ENCODE data around the gene C16orf78.

The C16orf78 gene, protein sequence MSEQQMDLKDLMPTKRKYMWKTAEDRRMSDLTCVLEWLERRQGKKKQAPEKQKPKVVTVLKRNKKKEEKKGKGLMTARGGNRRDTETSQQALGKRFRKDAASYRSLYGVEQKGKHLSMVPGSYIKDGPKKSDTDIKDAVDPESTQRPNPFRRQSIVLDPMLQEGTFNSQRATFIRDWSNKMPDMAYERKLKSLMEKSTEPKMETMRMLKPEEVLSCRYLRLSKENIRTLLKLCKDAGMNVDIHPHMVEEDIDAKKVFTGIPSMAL

GRCh38 chr16:49373504-49373903, at the start of gene C16orf78:
Gene C16orf78, plus strand, starts transcription at chr16:49373804. Its CDS starts 136 bp downstream, at chr16:49373940.
- in situ Hi-C loops (cut with MboI; ENCODE audit: low sequenced_read_pairs), result no loop called here

- in situ Hi-C loops (cut with MboI; ENCODE audit: low sequenced_read_pairs), result loop anchor here (25.0 kb wide), 1 partner anchor 637 kb away; no protein-coding TSS in a partner anchor
These were observed 48.9 kb upstream of the C16orf78 start for GRCh38 chr16:49324703-49325102.

GRCh38 chr16:49327466-49327865, 46.1 kb upstream of the C16orf78 start:
- in situ Hi-C loops (cut with MboI; ENCODE audit: low sequenced_read_pairs), result loop anchor here (25.0 kb wide), 1 partner anchor 640 kb away; no protein-coding TSS in a partner anchor

DNA sequence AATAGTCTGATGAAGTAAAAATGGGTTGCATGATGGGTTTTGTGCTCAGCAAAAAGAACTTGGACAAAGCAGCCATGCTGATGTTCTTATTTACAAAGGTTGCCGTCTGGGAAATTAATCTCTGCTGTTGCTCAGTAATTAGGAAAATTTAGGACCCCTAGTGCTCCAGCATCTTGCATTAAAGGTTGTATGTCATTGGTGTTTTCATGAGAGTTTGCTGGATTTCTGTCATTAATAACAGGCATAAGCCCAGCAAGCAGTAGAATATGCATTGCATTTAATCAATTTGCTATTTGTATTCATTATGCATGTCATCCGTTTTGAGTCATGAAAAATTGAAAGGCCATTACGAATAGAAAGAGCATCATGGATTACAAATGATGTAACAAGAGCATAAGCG, 45.3 kb upstream of the C16orf78 start:
- in situ Hi-C loops (cut with MboI; ENCODE audit: low sequenced_read_pairs), result loop anchor here (25.0 kb wide), 1 partner anchor 641 kb away; no protein-coding TSS in a partner anchor

- in situ Hi-C loops (cut with MboI; ENCODE audit: low sequenced_read_pairs), result loop anchor here (25.0 kb wide), 1 partner anchor 643 kb away; no protein-coding TSS in a partner anchor
These were observed 42.9 kb upstream of the C16orf78 start for GRCh38 chr16:49330562-49331201.

- in situ Hi-C loops (cut with MboI; ENCODE audit: low sequenced_read_pairs), result loop anchor here (25.0 kb wide), 1 partner anchor 645 kb away; no protein-coding TSS in a partner anchor
These were observed 40.9 kb upstream of the C16orf78 start for GRCh38 chr16:49332589-49333258.

GRCh38 chr16:49333259-49333597, 40.4 kb upstream of the C16orf78 start:
- in situ Hi-C loops (cut with MboI; ENCODE audit: low sequenced_read_pairs), result loop anchor here (25.0 kb wide), 1 partner anchor 646 kb away; no protein-coding TSS in a partner anchor

GRCh38 chr16:49335828-49336227, 37.8 kb upstream of the C16orf78 start:
- in situ Hi-C loops (cut with MboI; ENCODE audit: low sequenced_read_pairs), result loop anchor here (25.0 kb wide), 1 partner anchor 649 kb away; no protein-coding TSS in a partner anchor

GRCh38 chr16:49336581-49336980, 37.0 kb upstream of the C16orf78 start:
- in situ Hi-C loops (cut with MboI; ENCODE audit: low sequenced_read_pairs), result loop anchor here (25.0 kb wide), 1 partner anchor 649 kb away; no protein-coding TSS in a partner anchor

GRCh38 chr16:49337814-49338350, 35.7 kb upstream of the C16orf78 start:
- in situ Hi-C loops (cut with MboI; ENCODE audit: low sequenced_read_pairs), result loop anchor here (25.0 kb wide), 1 partner anchor 651 kb away; no protein-coding TSS in a partner anchor

- in situ Hi-C loops (cut with MboI; ENCODE audit: low sequenced_read_pairs), result loop anchor here (25.0 kb wide), 1 partner anchor 651 kb away; no protein-coding TSS in a partner anchor
These were observed 34.9 kb upstream of the C16orf78 start for GRCh38 chr16:49338611-49339265.

DNA sequence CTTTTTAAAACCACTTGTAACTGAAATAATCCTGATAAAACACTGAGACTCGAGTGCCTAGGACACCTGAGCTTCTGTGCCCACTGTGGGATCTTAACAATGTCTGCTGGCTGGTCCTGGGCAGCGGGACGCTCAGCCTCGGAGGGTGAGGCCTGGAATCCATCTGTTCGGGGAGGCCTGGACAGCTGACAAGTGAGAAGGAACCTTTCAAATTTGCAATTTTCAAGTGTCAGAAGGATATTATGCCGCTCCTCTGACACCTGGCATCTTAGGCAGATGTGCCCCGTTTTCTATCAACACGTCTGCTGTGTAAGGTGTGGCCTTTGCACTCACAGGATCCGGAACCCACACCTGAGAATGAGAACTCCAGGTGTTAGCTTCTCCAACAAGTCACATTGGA, 33.1 kb upstream of the C16orf78 start:
- in situ Hi-C loops (cut with MboI; ENCODE audit: low sequenced_read_pairs), result loop anchor here (25.0 kb wide), 1 partner anchor 653 kb away; no protein-coding TSS in a partner anchor

- in situ Hi-C loops (cut with MboI; ENCODE audit: low sequenced_read_pairs), result loop anchor here (25.0 kb wide), 1 partner anchor 654 kb away; no protein-coding TSS in a partner anchor
These were observed 31.9 kb upstream of the C16orf78 start for GRCh38 chr16:49341706-49342105.

GRCh38 chr16:49342336-49343265, 31.0 kb upstream of the C16orf78 start:
- in situ Hi-C loops (cut with MboI; ENCODE audit: low sequenced_read_pairs), result loop anchor here (25.0 kb wide), 1 partner anchor 655 kb away; no protein-coding TSS in a partner anchor

DNA sequence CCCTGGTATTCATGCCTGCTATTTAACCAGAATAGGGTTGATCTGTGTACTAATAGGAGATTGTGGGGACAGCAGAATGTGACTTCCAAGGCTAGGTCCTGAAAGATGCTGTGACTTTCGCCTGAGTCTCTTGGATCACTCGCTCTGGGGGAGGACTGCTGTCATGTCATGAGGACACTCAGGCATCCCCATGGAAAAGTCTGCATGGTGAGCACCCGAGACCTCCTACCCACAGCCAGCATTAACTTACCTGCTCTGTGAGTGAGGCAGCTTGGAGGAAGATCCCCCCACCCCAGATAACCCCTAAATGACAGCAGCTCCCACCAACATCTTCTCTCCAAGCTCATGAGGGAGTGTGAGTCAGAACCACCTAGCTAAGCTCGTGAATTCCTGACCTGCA, 30.3 kb upstream of the C16orf78 start:
- in situ Hi-C loops (cut with MboI; ENCODE audit: low sequenced_read_pairs), result loop anchor here (25.0 kb wide), 1 partner anchor 656 kb away; no protein-coding TSS in a partner anchor

- in situ Hi-C loops (cut with MboI; ENCODE audit: low sequenced_read_pairs), result loop anchor here (25.0 kb wide), 1 partner anchor 657 kb away; no protein-coding TSS in a partner anchor
These were observed 29.2 kb upstream of the C16orf78 start for GRCh38 chr16:49344401-49344800.

- in situ Hi-C loops (cut with MboI; ENCODE audit: low sequenced_read_pairs), result loop anchor here (25.0 kb wide), 1 partner anchor 659 kb away; no protein-coding TSS in a partner anchor
These were observed 27.8 kb upstream of the C16orf78 start for GRCh38 chr16:49345829-49346228.

- in situ Hi-C loops (cut with MboI; ENCODE audit: low sequenced_read_pairs), result loop anchor here (25.0 kb wide), 1 partner anchor 659 kb away; no protein-coding TSS in a partner anchor
These were observed 27.1 kb upstream of the C16orf78 start for GRCh38 chr16:49346459-49346858.

GRCh38 chr16:49347476-49347875, 26.1 kb upstream of the C16orf78 start:
- in situ Hi-C loops (cut with MboI; ENCODE audit: low sequenced_read_pairs), result loop anchor here (25.0 kb wide), 1 partner anchor 660 kb away; no protein-coding TSS in a partner anchor
